Measurements from ENCODE around the gene LIM2. TPM values are rescaled to one million over a fixed set of nuclear protein-coding genes. Genes with fewer than 3 reads are reported as not detected.

LIM2 gene
- total and polyA plus RNA-seq, 2 of the 8 experiments (the other 6 are each of a cell fraction or from before 2014, with no cell fraction given): not detected

GRCh38 chr19:51365211-51365964 lies 22.4 kb downstream of the LIM2 start:
- H3K23me2 ChIP-seq (ENCODE audit: low read depth, low read length): peaks cover 18% of the 10 kb centered on the region
- no peak overlapping the region for H2BK20ac ChIP-seq (ENCODE audit: low read length)
- H3K79me2 ChIP-seq (ENCODE audit: control insufficient read depth in 1 of 2, insufficient read depth in 2 of 2, low read length in 2 of 2): no peaks in the 10 kb centered on the region
- no peaks in the 10 kb centered on the region for H3K36me3 ChIP-seq (ENCODE audit: control insufficient read depth in 2 of 4, insufficient read depth in 4 of 4, low read length in 3 of 4)
- no peak overlapping the region; the same call in 1 of the 2 replicates for H2BK5ac ChIP-seq (ENCODE audit: low read depth, low read length)
- no peak overlapping the region for H3K23ac ChIP-seq (ENCODE audit: insufficient read length)
- H3K4ac ChIP-seq (replicated peaks; ENCODE audit: insufficient read length, low read depth, low read length): peak overlapping the region; percentile 57
- H2AK5ac ChIP-seq (ENCODE audit: low read depth, low read length): no peak overlapping the region
- H4K91ac ChIP-seq (replicated peaks; ENCODE audit: insufficient read length, low read length): peak overlapping the region; percentile 82
- no peak overlapping the region for H4K8ac ChIP-seq (ENCODE audit: extremely low read depth, insufficient read depth, low read length)
- H2BK120ac ChIP-seq (replicated peaks; ENCODE audit: low read depth, low read length): no peak overlapping the region
- H3K4me2 ChIP-seq (ENCODE audit: insufficient read depth in 1 of 2, low read depth in 2 of 2, low read length in 2 of 2): peak overlapping the region; percentile 87 to 97
- ChIA-PET CTCF (ENCODE audit: partially characterized antibody) (interaction anchor here (0.6 to 3.5 kb wide), 10 partner anchors 14 to 56 kb away, joined by 3 to 14 read pairs (median 4); partner anchors contain the start of gene VSIG10L), POLR2A (ENCODE audit: partially characterized antibody) (interaction anchor here (0.7 to 2.9 kb wide), 7 partner anchors 16 to 207 kb away, joined by 3 to 13 read pairs (median 4); partner anchors contain the start of gene VSIG10L)
- H4K5ac ChIP-seq (ENCODE audit: insufficient read length, low read depth, low read length): no peak overlapping the region
- 61% methylated on average over 10 of the region's 10 CpGs; no CpG with 5 or more reads in 1 of the 2 experiments for WGBS, 2 experiments (ENCODE audit: extremely low coverage in 1 of 2, insufficient coverage in 1 of 2, insufficient read length in 1 of 2, insufficient replicate concordance in 2 of 2, low coverage in 1 of 2, low lambda C conversion rate in 2 of 2, missing lambda C conversion rate in 1 of 2)
- peak overlapping the region; percentile 89; the same call in 1 of the 2 replicates for H2AFZ ChIP-seq (ENCODE audit: low read length)
- H4K20me1 ChIP-seq (replicated peaks in 1 of 2; ENCODE audit: control insufficient read depth in 1 of 2, insufficient read depth in 2 of 2, low read length in 2 of 2): no peaks in the 10 kb centered on the region
- H3K4me3 ChIP-seq (ENCODE audit: extremely low read depth in 1 of 4, insufficient read depth in 2 of 4, low read depth in 3 of 4, low read length in 4 of 4): peak overlapping the region; percentile 65 to 97 (median 80)
- peaks cover 2 to 18% (median 11%) of the 10 kb centered on the region in 4 experiments for H3K4me1 ChIP-seq (replicated peaks in 1 of 4; ENCODE audit: control insufficient read depth in 3 of 4, insufficient read depth in 4 of 4, low read length in 3 of 4)
- H3K9ac ChIP-seq (replicated peaks in 1 of 4; ENCODE audit: extremely low read depth in 1 of 4, low read depth in 3 of 4, low read length in 3 of 4): peak overlapping the region; percentile 0 to 68 (median 50); a peak in 6 of 7 replicates
- H2BK15ac ChIP-seq (ENCODE audit: low read length): no peak overlapping the region
- H3K14ac ChIP-seq (ENCODE audit: insufficient read length): no peak overlapping the region
- no peak for FAIRE-seq
- no peak overlapping the region for H3K56ac ChIP-seq (replicated peaks; ENCODE audit: insufficient read length, low read depth, low read length)
- no peak for DNase-seq (ENCODE audit: low read depth in 1 of 2, low spot score in 2 of 2)
- no peak overlapping the region for H3K27ac ChIP-seq (ENCODE audit: low read depth, low read length)
- H3K27me3 ChIP-seq (replicated peaks in 1 of 4; ENCODE audit: control insufficient read depth in 3 of 4, extremely low read depth in 1 of 4, insufficient read depth in 3 of 4, low read length in 3 of 4): no peaks in the 10 kb centered on the region
- H3K79me1 ChIP-seq (ENCODE audit: low read depth, low read length): no peaks in the 10 kb centered on the region
- no peaks in the 10 kb centered on the region for H3K9me3 ChIP-seq (ENCODE audit: insufficient read depth in 2 of 2, low read depth in 1 of 2, low read length in 1 of 2)
- H3K18ac ChIP-seq (ENCODE audit: extremely low read depth, low read length): no peak overlapping the region
- H2BK12ac ChIP-seq (ENCODE audit: low read depth, low read length): peak overlapping the region; percentile 18; the same call in 1 of the 2 replicates
- no peak for TF ChIP-seq BCL11A (IDR thresholded peaks at IDR 0.05; ENCODE audit: low read depth in 2 of 2, low read length in 2 of 2)
- TF ChIP-seq SAP30 (IDR thresholded peaks at IDR 0.05; ENCODE audit: insufficient read depth, insufficient replicate concordance, low read length): no peak
- TF ChIP-seq POU5F1 (IDR thresholded peaks at IDR 0.05; ENCODE audit: low read depth, low read length): no peak
- peak; percentile 11 for TF ChIP-seq KDM4A (IDR thresholded peaks at IDR 0.05; ENCODE audit: low read depth, low read length, severe bottlenecking)

Measured in H1 (cell line).